ENCODE measurements around the gene NKX6-1.

The NKX6-1 gene

DNA sequence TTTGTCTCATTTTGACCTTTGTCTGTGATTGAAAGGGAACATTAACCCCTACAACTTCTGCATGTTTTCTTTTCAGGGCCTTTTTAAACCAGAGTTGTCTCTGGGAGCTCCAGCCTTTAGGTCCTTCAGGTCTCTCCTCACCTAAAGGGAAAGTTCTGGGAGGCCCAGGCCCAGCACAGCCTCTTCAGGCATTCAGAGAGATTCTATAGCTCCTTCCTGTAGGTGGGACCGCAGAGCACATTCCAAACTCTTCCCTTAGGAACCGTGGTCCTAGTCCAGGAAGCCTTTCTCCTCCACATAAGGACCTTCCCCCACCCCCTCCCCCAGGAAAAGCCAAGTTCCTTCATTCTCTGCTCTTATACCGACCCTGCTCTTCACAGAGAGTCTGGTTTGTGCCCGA lies 14.9 kb downstream of the NKX6-1 start:
- TF ChIP-seq CTCF (conservative IDR thresholded peaks at IDR 0.05) (no peak), ZFX (IDR thresholded peaks at IDR 0.05) (no peak)
- H3K27ac ChIP-seq: no peak overlapping the region

DNA sequence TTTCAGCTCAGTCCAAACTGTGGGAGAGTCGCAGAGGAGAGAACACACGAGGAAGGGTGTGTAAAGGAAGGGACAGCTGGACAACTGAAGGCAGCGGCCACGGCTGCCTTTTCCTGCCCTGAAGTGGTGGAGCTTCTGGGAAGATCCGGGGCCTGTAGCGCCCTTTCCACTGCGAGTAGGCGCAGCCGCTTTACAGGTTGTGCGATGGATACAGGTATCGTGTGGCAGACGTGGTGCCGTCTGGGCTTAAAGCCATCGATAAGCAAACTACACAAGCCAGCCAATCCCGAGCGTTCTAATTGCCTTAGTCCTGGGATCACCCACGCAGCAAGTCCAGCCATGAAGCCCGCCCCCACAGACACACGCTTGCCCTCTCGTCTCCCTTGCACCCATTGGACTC lies 15.4 kb downstream of the NKX6-1 start:
- no peak overlapping the region for H3K27ac ChIP-seq
- TF ChIP-seq CTCF (conservative IDR thresholded peaks at IDR 0.05) (no peak), ZFX (IDR thresholded peaks at IDR 0.05) (no peak)

DNA sequence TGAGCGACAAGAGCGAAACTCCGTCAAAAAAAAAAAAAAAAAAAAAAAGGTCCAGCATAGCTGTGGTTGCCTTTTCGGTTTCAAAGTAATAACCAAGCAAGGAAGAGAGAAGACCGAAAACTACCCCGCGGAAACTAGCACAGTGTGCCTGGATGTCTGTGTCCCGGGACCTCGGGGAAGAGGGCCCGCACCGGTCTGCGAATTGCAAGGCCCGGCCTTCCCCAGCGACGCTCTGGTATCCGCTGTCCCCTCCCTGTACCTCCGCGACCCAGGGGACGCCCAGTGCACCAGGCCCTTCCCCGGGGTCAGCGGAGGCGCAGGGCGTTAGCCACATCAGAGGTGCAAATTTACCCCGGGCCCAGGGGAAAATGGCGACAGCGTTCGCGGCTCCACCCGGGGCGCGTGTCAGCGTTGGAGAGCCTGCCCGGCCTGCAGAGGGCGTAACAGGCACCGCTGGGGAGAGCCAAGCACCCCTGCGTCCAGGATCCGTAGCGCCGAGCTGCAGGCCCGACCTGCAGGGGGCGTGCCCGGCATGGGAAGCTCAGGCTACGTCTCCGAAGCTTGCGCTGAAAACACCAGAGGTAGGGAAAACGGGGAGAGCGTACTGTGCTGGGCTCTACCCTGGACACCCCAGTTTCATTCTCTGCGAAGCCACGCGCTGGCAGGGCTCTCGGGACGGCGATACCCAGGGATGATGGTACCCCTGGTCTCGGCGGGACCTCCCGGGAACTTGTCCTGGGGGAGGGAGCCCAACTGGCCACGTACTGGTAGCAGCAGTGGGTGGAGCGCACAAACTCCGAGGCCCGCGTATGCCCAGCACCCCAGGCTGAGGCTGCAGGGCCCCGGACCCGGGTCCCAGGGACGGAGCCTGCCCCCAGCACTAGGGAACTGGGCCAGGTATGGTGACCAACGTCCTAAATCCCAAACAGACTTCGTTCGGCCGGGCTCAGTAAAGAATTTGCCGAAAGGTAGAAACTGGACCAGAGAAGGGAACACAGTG lies 16.2 kb downstream of the NKX6-1 start:
- TF ChIP-seq CTCF (conservative IDR thresholded peaks at IDR 0.05) (0 out of 2 replicates have a peak, but pooled peaks have one; percentile 7), ZFX (IDR thresholded peaks at IDR 0.05) (no peak)
- H3K27ac ChIP-seq: no peak overlapping the region

DNA sequence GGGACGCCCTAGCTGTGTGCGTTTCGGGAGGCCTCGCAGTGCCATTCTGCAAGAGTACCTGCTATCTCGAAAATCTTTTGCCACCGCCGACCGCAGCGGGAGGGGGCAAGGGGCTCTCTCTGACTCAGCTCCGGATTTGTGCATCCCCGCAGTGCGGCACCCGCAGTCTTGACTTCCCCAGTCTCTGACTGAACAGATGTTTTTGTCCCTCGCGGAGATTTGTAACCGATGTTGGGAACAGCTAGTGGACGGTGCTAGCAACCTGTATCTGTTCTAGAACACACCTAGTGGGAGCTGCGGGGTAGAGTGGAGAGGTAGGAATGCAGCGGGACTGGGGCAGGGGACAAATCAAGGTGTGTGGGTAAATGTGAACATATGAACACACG lies 17.2 kb downstream of the NKX6-1 start:
- TF ChIP-seq CTCF (conservative IDR thresholded peaks at IDR 0.05) (no peak), ZFX (IDR thresholded peaks at IDR 0.05) (no peak)
- no peak overlapping the region for H3K27ac ChIP-seq

GRCh38 chr4:84481077-84481859 lies 17.8 kb downstream of the NKX6-1 start:
- TF ChIP-seq CTCF (conservative IDR thresholded peaks at IDR 0.05): no peak
- no peak for TF ChIP-seq ZFX (IDR thresholded peaks at IDR 0.05)
- H3K27ac ChIP-seq: no peak overlapping the region

DNA sequence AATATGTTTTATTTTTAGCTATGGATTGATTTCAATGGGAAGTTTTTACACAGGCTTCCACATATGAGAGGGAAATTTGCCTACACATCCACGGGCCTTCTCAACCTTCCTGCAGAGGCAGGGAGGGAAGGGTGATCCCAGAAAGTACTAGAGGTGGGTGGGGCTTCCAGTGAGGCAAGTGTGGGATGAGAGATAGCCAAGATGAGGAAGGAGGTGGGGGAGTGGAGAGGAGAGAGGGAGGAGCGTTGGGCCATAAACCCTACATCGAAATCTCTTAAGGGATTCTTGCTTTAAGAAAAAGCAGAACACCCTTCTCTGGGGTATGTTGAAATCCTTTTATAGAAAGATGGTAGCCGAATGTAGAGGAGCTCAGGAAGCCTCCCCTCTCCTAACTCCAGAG lies 19.0 kb downstream of the NKX6-1 start:
- TF ChIP-seq CTCF (conservative IDR thresholded peaks at IDR 0.05): no peak
- TF ChIP-seq ZFX (IDR thresholded peaks at IDR 0.05): no peak
- no peak overlapping the region for H3K27ac ChIP-seq

DNA sequence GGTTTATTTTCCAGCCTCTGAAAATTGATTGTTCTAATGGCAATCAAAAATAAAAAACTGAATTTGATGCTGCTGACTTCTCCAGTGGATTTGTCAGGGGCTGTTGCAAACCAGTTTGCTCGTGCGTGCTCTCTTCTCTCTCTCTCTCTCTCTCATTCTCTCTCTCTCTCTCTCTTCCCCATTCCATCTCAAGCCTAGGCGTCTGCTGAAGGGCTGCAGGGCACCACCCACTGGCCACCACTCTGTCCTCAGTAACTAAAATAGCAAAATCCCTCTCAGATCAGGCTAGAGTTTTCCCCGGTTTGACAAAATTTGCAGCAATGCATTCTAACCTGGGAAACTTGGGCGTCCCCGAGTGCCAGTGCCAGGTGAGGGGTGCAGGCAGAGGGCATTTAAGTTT lies 19.4 kb downstream of the NKX6-1 start:
- no peak overlapping the region for H3K27ac ChIP-seq
- TF ChIP-seq ZFX (IDR thresholded peaks at IDR 0.05): no peak
- 0 out of 2 replicates have a peak, but pooled peaks have one; percentile 7 for TF ChIP-seq CTCF (conservative IDR thresholded peaks at IDR 0.05)

All from C4-2B (cell line).